ENCODE results near the gene SLC17A8.

DNA sequence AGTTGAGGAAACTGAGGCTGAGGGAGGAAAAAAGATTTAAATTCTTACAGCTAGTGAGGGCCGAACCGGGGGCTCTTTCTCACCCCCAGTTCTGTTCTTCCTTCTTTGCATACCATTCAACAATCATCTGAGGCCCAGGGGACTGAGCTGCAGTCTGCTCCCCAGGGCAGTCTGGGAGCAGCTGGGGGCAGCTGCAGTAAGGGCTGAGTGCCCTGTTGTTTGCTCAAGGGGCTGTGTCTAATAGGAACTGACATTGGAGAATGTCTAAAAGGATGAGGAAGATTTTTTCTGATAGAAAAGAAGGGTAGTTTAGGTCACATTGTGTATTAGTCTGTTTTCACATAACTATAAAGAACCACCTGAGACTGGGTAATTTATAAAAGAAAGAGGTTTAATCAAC lies 42.2 kb downstream of the SLC17A8 start:
- TF ChIP-seq, protein P1, sequence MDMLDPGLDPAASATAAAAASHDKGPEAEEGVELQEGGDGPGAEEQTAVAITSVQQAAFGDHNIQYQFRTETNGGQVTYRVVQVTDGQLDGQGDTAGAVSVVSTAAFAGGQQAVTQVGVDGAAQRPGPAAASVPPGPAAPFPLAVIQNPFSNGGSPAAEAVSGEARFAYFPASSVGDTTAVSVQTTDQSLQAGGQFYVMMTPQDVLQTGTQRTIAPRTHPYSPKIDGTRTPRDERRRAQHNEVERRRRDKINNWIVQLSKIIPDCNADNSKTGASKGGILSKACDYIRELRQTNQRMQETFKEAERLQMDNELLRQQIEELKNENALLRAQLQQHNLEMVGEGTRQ (IDR thresholded peaks at IDR 0.05; ENCODE audit: borderline replicate concordance, low read depth, low read length): no peak
- TF ChIP-seq, protein P2, sequence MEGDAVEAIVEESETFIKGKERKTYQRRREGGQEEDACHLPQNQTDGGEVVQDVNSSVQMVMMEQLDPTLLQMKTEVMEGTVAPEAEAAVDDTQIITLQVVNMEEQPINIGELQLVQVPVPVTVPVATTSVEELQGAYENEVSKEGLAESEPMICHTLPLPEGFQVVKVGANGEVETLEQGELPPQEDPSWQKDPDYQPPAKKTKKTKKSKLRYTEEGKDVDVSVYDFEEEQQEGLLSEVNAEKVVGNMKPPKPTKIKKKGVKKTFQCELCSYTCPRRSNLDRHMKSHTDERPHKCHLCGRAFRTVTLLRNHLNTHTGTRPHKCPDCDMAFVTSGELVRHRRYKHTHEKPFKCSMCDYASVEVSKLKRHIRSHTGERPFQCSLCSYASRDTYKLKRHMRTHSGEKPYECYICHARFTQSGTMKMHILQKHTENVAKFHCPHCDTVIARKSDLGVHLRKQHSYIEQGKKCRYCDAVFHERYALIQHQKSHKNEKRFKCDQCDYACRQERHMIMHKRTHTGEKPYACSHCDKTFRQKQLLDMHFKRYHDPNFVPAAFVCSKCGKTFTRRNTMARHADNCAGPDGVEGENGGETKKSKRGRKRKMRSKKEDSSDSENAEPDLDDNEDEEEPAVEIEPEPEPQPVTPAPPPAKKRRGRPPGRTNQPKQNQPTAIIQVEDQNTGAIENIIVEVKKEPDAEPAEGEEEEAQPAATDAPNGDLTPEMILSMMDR (IDR thresholded peaks at IDR 0.05): no peak
